GM21723 (cell line): ENCODE results near the gene GOLGA6C.
"Not testable (repeated sequence)": the region's sequence is repeated elsewhere in the genome, so short reads cannot be mapped to it uniquely, and the experiment has no call there.

Experiments used
- ATAC-seq: cut with Tn5 transposase; IDR thresholded peaks from one replicate; pipeline ENCODE4 v1.9.1; 2021; ENCODE audit warnings: mild to moderate bottlenecking, moderate library complexity; ENCODE audit not compliant: unreplicated experiment

GOLGA6C gene

GRCh38 chr15:75312548-75312947 is 54.4 kb downstream of the GOLGA6C start:
- not testable (repeated sequence) for ATAC-seq

- ATAC-seq, result no peak
Observed at GRCh38 chr15:75313116-75313845, 55.1 kb downstream of the GOLGA6C start.

GRCh38 chr15:75314552-75315290 is 56.6 kb downstream of the GOLGA6C start:
- no peak for ATAC-seq

GRCh38 chr15:75319231-75319897 is 61.2 kb downstream of the GOLGA6C start:
- not testable (repeated sequence) for ATAC-seq
